Measurements from ENCODE around the gene BCL11B. TPM values are rescaled to one million over a fixed set of nuclear protein-coding genes. Genes with fewer than 3 reads are reported as not detected.

Gene BCL11B
- total and polyA plus RNA-seq, 2 of the 8 experiments (the other 6 are each of a cell fraction or from before 2014, with no cell fraction given), result 0.63 to 5.9 TPM

- no peak for TF ChIP-seq FOSL1 (IDR thresholded peaks at IDR 0.05; ENCODE audit: insufficient read depth, low read depth, low read length)
These were observed 33.8 kb downstream of the BCL11B start (continued) for GRCh38 chr14:99238216-99238615.

Measured in H1 (cell line).